GM18505 (cell line): ENCODE measurements around the gene DNER.
"Not testable (repeated sequence)": the region's sequence is repeated elsewhere in the genome, so short reads cannot be mapped to it uniquely, and the experiment has no call there.

Experiments used
- ATAC-seq: cut with Tn5 transposase; IDR thresholded peaks from one replicate; pipeline ENCODE4 v1.9.1; 2021; ENCODE audit not compliant: unreplicated experiment
- POLR2A ChIP-seq: IDR thresholded peaks from 4 replicates; pipeline ENCODE4 v1.6.1; 2011; ENCODE audit warnings: borderline replicate concordance; ENCODE audit not compliant: insufficient read depth, insufficient read length; ENCODE audit errors: extremely low read depth

DNER gene

GRCh38 chr2:229350883-229351282 is 363.5 kb downstream of the DNER start:
- ATAC-seq = no peak
- no peak for TF ChIP-seq POLR2A

DNA sequence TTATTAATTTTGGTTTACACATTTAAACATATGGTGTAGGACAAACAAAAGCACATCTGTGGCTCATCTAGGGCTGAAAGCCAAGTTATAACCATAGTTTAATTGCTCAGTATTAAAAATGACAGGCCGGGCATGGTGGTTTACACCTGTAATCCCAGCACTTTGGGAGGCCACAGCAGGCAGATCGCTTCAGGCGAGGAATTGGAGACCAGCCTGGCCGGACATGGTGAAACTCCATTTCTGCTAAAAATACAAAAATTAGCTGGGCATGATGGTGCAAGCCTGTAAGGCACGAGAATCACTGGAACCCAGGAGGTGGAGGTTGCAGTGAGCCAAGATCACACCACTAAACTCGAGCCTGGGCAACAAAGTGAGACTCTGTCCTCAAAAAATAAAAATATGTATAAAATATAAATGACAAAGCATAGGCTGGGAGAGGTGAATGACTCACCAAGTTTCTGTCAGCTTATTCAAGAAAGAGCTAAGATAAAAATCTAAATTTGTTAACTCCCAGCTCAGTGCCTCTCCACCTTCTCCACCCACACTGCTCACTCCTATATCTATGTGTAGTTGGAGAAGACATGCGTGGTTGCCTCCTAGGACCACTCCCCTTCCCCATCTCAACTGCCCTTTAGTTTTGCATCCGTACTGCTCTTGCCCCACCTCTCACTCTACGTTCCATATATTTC is 364.1 kb downstream of the DNER start:
- no peak for TF ChIP-seq POLR2A
- ATAC-seq = no peak

- no peak for ATAC-seq
- TF ChIP-seq POLR2A = no peak
These were observed 366.2 kb downstream of the DNER start for GRCh38 chr2:229348128-229348527.

GRCh38 chr2:229346816-229347540 is 367.4 kb downstream of the DNER start:
- TF ChIP-seq POLR2A = no peak
- ATAC-seq = no peak

GRCh38 chr2:229344955-229345354 is 369.4 kb downstream of the DNER start:
- ATAC-seq = no peak
- TF ChIP-seq POLR2A = no peak

DNA sequence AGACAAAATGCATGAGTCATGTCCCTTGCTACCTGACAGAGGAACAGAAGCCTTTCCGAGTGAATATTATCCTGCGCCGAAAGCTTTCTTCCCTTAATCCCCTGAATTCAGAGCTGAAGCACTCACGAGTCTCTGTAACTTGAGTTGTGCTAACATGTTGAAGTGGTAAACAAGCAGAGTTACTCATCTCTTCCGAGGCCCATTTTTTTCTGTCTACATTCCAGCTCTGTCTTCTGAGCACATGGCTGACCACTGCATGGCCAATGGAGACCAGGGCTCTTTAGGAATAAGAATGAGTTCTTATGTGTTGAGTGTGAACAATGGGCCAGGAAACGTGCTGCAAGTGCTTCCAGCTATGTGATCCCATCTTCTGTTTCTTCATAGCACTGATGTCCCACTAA is 370.2 kb downstream of the DNER start:
- TF ChIP-seq POLR2A = no peak
- ATAC-seq = no peak

DNA sequence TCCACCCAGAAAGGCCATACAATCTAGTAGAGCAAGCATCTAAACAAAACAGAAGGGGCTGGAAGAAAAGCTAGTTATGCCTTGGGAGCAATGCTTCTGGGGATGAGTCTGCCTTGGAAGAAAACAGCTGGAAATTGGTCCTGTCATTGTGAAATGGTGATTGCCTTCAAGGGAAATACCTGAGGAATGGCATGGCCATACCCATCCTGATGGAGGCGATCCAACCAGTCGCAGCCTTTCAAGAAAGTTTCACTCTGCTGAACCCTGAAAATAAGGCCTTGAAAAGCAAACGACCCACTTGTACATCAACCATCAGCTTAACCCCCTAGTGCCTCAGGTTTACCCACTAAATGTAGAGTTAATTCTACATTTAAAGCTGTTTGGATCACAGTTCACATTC is 370.7 kb downstream of the DNER start:
- no peak for ATAC-seq
- no peak for TF ChIP-seq POLR2A

DNA sequence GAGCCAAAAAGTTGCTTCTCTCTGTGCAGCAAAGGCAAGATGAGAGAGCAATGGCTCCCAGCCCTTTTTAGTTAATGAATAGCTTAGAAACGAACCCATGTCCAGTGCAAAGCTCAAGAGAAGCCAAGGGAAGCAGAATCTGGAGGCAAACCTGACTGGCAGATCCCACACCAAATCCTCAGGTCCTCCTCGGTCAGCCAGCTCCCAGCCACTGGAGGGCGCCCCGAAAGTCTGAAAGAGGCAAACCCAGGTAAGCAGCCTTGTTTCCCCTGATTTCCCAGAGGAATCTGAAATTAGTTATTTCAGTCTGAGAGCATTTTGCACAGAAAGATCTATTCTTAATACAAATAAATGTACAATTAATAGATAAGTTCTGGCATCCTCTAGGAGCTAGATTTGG is 372.0 kb downstream of the DNER start:
- no peak for ATAC-seq
- TF ChIP-seq POLR2A = no peak

DNA sequence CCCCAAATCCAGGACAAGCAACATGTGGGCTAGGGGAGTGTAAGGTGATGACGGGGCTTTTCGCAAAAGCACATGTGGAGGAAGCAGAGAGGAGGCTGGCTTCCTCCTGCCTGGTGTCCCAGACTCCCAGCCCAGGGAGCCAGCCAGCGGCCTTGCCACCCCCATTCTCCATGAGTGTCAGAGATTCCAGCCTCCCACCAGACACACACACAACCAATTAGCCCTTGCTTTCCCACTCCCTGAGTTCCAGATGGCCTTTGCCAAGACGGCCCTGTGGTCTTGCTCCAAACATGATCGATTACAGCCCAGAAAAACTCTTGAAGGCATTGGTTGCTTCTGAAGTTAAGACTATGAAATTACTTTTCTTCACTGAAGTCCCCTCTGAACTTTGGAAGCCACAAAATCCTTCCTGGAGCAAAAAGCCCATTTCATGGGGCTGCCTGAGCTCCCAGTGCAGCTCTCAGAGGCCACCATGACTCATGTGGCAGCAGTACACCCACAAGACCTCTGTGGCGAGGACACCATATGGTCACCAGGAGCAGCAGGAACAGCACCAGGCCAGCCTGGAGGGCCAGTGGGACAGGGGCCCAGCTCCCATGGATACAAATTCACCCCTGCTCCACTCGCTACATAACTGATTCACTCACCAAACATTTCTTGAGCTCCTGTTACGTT is 374.1 kb downstream of the DNER start:
- no peak for ATAC-seq

GRCh38 chr2:229339618-229340017 is 374.7 kb downstream of the DNER start:
- no peak for TF ChIP-seq POLR2A
- no peak for ATAC-seq

More for the DNA sequence above, 374.1 kb downstream of the DNER start:
- TF ChIP-seq POLR2A = no peak

DNA sequence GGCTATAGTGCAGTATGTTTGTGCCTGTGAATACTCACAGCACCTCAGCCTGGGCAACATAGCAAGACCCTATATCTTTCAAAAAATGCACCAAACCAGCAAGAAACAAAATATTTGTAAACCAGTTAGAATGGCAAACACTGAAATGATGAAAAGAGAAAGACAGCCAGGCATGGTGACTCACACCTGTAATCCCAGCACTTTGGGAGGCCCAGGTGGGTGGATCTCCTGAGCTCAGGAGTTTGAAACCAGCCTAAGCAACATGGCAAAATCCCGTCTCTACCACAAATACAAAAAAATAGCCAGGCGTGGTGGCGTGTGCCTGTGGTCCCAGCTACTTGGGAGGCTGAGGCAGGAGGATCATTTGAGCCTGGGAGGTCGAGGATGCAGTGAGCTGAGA is 375.2 kb downstream of the DNER start:
- not testable (repeated sequence) for ATAC-seq

DNA sequence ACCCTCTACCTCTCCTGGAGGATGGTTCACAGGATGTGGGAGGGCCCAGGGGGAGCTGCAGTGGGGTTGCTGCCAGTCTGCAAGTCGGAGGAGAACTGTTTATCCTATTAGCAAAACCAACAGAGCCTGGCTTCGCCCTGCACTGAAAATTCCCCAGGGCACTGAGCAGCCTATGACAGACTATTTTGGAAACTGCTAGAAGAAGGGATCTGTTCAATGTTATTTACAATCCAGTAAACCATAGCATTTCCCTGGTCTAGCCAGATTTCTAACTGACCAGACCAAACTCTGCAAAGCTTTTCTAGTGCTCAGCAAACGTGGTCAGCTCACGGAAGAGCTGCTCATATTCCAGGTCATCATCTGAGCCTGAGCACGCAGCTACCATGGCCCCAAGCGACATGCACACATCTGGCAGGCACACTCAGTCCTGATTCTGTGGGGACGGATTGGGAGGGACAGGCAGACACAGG is 378.4 kb downstream of the DNER start:
- no peak for TF ChIP-seq POLR2A
- ATAC-seq = no peak

- TF ChIP-seq POLR2A = no peak
- no peak for ATAC-seq
These were observed 379.0 kb downstream of the DNER start for GRCh38 chr2:229335330-229335729.

GRCh38 chr2:229330952-229331351 is 383.4 kb downstream of the DNER start:
- peak; percentile 58 for ATAC-seq
- TF ChIP-seq POLR2A = no peak

DNA sequence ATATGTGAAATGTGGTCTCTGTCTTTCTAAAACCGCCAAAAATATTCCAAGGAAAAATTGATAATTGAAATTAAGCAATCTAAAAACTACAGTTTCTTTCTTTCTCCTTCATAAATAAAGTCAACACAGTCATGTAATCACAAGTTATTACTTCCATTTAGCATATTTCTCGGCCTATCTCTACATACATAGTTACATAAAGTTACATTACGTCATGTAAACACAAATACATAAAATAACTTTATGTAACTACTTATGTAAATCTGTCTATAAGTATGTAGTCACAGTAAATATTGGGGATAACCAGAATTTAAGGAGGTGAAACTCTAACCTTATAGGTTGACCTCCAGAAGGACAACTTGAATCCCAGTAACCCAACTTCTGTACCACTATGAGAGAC is 394.8 kb downstream of the DNER start:
- TF ChIP-seq POLR2A = no peak
- ATAC-seq = no peak

GRCh38 chr2:229314117-229314516 is 400.2 kb downstream of the DNER start:
- TF ChIP-seq POLR2A = no peak

More at GRCh38 chr2:229314117-229314516, 400.2 kb downstream of the DNER start:
- no peak for ATAC-seq
